GM12878 (cell line): Measurements from ENCODE around the gene ARHGEF6.

ENCODE experiments used
- BACH1 ChIP-seq: fragments of 450-650 bp; IDR thresholded peaks from 2 replicates; pipeline ENCODE4 v1.6.1; 2017; ENCODE audit warnings: mild to moderate bottlenecking, borderline replicate concordance
- EP300 ChIP-seq, 2 experiments: fragments of 150-350 bp in 1 of 2; IDR thresholded peaks; 2 replicates each; pipeline ENCODE4 v1.6.1; 2011 to 2012; ENCODE audit warnings: low read depth in 2 of 2, low read length in 2 of 2, borderline replicate concordance in 1 of 2, improper control_type of control experiment in 1 of 2, inconsistent platforms in 1 of 2; ENCODE audit not compliant: control insufficient read depth in 1 of 2
- ETV6 ChIP-seq, 2 experiments: fragments of 450-650 bp in 1 of 2; IDR thresholded peaks in 1 of 2; conservative IDR thresholded peaks in 1 of 2; 2 replicates each; pipeline ENCODE4 v1.6.1; 2014; ENCODE audit warnings: antibody characterized with exemption in 1 of 2, borderline replicate concordance in 1 of 2, low read depth in 1 of 2, mild to moderate bottlenecking in 1 of 2, moderate library complexity in 1 of 2
- MEF2B ChIP-seq: fragments of 450-650 bp; IDR thresholded peaks from 2 replicates; pipeline ENCODE4 v1.6.1; 2018; ENCODE audit warnings: mild to moderate bottlenecking, moderate library complexity; ENCODE audit not compliant: partially characterized antibody, poor library complexity, severe bottlenecking
- NFXL1 ChIP-seq: fragments of 450-650 bp; IDR thresholded peaks from 2 replicates; pipeline ENCODE4 v1.6.1; 2017; ENCODE audit warnings: antibody characterized with exemption, mild to moderate bottlenecking, borderline replicate concordance
- RCOR1 ChIP-seq: conservative IDR thresholded peaks from 2 replicates; pipeline ENCODE4 v1.6.1; 2012; ENCODE audit warnings: low read depth, low read length, improper control_type of control experiment

DNA sequence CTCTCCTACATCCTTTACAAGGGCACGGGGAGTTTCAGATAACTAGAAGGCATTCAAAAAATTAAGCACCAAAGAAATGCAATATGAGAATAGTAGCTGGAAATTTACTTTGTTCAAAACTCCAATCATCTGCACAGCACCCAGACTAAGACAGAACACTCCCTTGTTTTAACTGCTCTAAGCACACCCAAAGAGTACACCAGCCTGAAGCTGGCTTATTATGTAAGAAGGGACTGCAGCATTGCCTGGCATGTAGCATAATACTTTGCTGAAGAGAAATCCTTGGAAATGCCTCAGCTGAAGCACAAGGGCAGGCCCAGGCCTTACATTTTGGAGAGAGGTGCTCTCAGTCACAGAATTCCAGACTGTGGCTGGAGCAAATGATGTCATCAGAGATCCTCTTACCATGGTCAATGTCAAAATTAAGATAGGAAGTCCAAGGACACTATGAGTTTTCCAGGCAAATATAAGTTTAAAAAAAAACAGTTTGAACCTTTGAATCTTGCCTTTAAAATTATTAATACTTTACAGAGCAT, 14.8 kb downstream of the ARHGEF6 start:
- TF ChIP-seq NFXL1 (no peak), ETV6 (conservative IDR thresholded peaks at IDR 0.05 in 1 of 2, IDR thresholded peaks at IDR 0.05 in 1 of 2; ENCODE audit: borderline replicate concordance in 1 of 2, low read depth in 1 of 2) (no peak), MEF2B (no peak), RCOR1 (no peak), EP300 (IDR thresholded peaks at IDR 0.05; ENCODE audit: borderline replicate concordance in 1 of 2, control insufficient read depth in 1 of 2, low read depth in 2 of 2, low read length in 2 of 2) (no peak), BACH1 (no peak)
